Mesendoderm (in vitro differentiated cells): ENCODE measurements around the gene ATP10A.

Source experiments
- DNase-seq: peaks from one replicate; pipeline ENCODE4 v3.0.0; 2013
- H2AK5ac ChIP-seq: 2 replicates; pipeline ENCODE4 v1.6.1; 2013; ENCODE audit warnings: low read length, inconsistent platforms
- H2BK120ac ChIP-seq: 2 replicates; pipeline ENCODE4 v1.6.1; 2013; ENCODE audit warnings: low read depth, mild to moderate bottlenecking, low read length, moderate library complexity, mixed read lengths
- H2BK15ac ChIP-seq: replicated peaks from 2 replicates; pipeline ENCODE4 v1.6.1; 2013; ENCODE audit warnings: low read depth, mild to moderate bottlenecking, moderate library complexity
- H2BK5ac ChIP-seq: 2 replicates; pipeline ENCODE4 v1.6.1; 2013; ENCODE audit warnings: low read length, inconsistent platforms
- H3K18ac ChIP-seq: 2 replicates; pipeline ENCODE4 v1.6.1; 2013; ENCODE audit warnings: mild to moderate bottlenecking, low read length, mixed read lengths
- H3K23ac ChIP-seq: one replicate; pipeline ENCODE4 v1.6.1; 2013; ENCODE audit warnings: low read length
- H3K27ac ChIP-seq: 2 replicates; pipeline ENCODE4 v1.5.1; 2013; ENCODE audit warnings: low read depth, mild to moderate bottlenecking, inconsistent platforms, low read length, moderate library complexity
- H3K27me3 ChIP-seq: 2 replicates; pipeline ENCODE4 v1.6.1; 2013; ENCODE audit warnings: low read length, control low read depth, mild to moderate bottlenecking, inconsistent platforms; ENCODE audit not compliant: insufficient read depth, poor library complexity
- H3K36me3 ChIP-seq: 2 replicates; pipeline ENCODE4 v1.6.1; 2013; ENCODE audit warnings: low read length, inconsistent platforms; ENCODE audit not compliant: control insufficient read depth, insufficient read depth
- H3K4ac ChIP-seq: one replicate; pipeline ENCODE4 v1.6.1; 2013; ENCODE audit warnings: low read depth, mild to moderate bottlenecking, low read length, moderate library complexity
- H3K4me1 ChIP-seq: 2 replicates; pipeline ENCODE4 v1.6.1; 2013; ENCODE audit warnings: low read depth, low read length, inconsistent platforms; ENCODE audit not compliant: control insufficient read depth
- H3K4me2 ChIP-seq: 2 replicates; pipeline ENCODE4 v1.6.1; 2013; ENCODE audit warnings: low read length
- H3K4me3 ChIP-seq: 2 replicates; pipeline ENCODE4 v1.5.1; 2013; ENCODE audit warnings: mild to moderate bottlenecking, low read length
- H3K56ac ChIP-seq: one replicate; pipeline ENCODE4 v1.6.1; 2013; ENCODE audit warnings: low read length
- H3K79me1 ChIP-seq: 2 replicates; pipeline ENCODE4 v1.6.1; 2013; ENCODE audit warnings: low read length, inconsistent platforms
- H3K79me2 ChIP-seq: 2 replicates; pipeline ENCODE4 v1.6.1; 2013; ENCODE audit warnings: mild to moderate bottlenecking, low read length; ENCODE audit not compliant: control insufficient read depth, insufficient read depth
- H3K9ac ChIP-seq: 2 replicates; pipeline ENCODE4 v1.6.1; 2013; ENCODE audit warnings: low read length, inconsistent platforms
- H4K5ac ChIP-seq: one replicate; pipeline ENCODE4 v1.6.1; 2013; ENCODE audit warnings: low read length
- H4K8ac ChIP-seq: one replicate; pipeline ENCODE4 v1.6.1; 2013; ENCODE audit warnings: low read depth, mild to moderate bottlenecking, control low read depth, low read length, moderate library complexity
- WGBS: extraction: QIAGEN DNeasy Blood & Tissue Kit; methylation state at CpG from one replicate; pipeline ENCODE4 v1.1.7; 2013; ENCODE audit warnings: low lambda C conversion rate, missing lambda C conversion rate; ENCODE audit not compliant: insufficient coverage; ENCODE audit errors: extremely low coverage; 5-methylcytosine and 5-hydroxymethylcytosine counted together

The ATP10A gene

GRCh38 chr15:25712961-25713355 is 150.2 kb downstream of the ATP10A start:
- no peak overlapping the region for H3K4me2 ChIP-seq
- no peak for DNase-seq
- H3K79me2 ChIP-seq: no peaks in the 10 kb centered on the region
- no peaks in the 10 kb centered on the region for H3K4me1 ChIP-seq
- no peaks in the 10 kb centered on the region for H3K79me1 ChIP-seq
- H3K27me3 ChIP-seq: no peaks in the 10 kb centered on the region
- no peak overlapping the region for H3K27ac ChIP-seq
- H2BK5ac ChIP-seq: no peak overlapping the region
- no peak overlapping the region for H2AK5ac ChIP-seq
- H2BK15ac ChIP-seq: no peak overlapping the region
- H3K18ac ChIP-seq: no peak overlapping the region
- no peak overlapping the region for H3K23ac ChIP-seq
- no peak overlapping the region for H3K4me3 ChIP-seq
- no peak overlapping the region for H3K56ac ChIP-seq
- H3K36me3 ChIP-seq: no peaks in the 10 kb centered on the region
- H4K5ac ChIP-seq: no peak overlapping the region
- H3K9ac ChIP-seq: no peak overlapping the region
- no peak overlapping the region for H4K8ac ChIP-seq
- no CpG with 5 or more reads among the region's 5 CpGs for WGBS
- H2BK120ac ChIP-seq: no peak overlapping the region
- H3K4ac ChIP-seq: no peak overlapping the region

DNA sequence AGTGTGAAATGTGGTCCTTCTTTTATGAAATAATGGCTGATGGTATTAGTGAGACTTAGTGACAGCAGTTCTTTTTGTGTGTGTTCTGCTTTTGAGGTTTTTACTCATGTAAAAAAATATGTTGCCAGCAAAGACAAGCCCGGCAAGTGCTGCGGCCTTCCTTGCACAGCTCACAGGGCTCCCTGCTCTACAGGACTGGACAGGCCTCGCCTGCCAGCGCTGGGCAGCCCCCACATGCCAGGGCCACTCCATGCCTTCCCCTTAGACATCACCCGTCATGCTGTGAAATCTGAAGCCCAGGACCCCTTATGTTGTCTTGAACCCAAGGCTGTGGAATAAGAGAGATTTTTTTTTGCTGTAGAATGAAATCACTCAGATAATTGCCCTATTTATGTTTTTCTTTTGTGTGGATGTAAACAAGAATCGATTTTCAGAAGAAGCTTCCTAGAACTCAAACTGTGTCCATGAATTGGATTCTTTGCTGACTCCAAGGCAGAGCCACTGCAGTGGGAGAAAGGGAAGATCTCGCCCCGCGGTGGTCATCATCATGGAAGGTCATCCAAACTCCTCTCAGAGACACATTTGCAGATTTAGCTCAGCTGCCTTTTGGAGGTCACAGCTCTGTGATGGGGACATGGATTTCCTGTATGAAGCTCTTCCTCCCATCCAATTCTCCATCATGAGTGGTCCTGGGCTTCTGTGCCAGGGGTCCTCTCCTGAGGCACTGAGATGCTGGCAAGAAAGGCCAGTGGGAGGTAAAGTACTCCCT is 150.8 kb downstream of the ATP10A start:
- no CpG with 5 or more reads among the region's 9 CpGs for WGBS
- Histone ChIP-seq H3K9ac (no peak overlapping the region), H3K56ac (no peak overlapping the region), H2BK5ac (no peak overlapping the region), H4K5ac (no peak overlapping the region), H3K4me1 (no peaks in the 10 kb centered on the region), H2BK15ac (no peak overlapping the region), H3K4me3 (no peak overlapping the region), H3K79me2 (no peaks in the 10 kb centered on the region), H3K36me3 (no peaks in the 10 kb centered on the region), H3K27ac (no peak overlapping the region), H3K4ac (no peak overlapping the region), H4K8ac (no peak overlapping the region), H3K4me2 (no peak overlapping the region), H3K27me3 (no peaks in the 10 kb centered on the region), H2AK5ac (no peak overlapping the region), H3K79me1 (no peaks in the 10 kb centered on the region), H2BK120ac (no peak overlapping the region), H3K18ac (no peak overlapping the region), H3K23ac (no peak overlapping the region)
- DNase-seq: no peak

DNA sequence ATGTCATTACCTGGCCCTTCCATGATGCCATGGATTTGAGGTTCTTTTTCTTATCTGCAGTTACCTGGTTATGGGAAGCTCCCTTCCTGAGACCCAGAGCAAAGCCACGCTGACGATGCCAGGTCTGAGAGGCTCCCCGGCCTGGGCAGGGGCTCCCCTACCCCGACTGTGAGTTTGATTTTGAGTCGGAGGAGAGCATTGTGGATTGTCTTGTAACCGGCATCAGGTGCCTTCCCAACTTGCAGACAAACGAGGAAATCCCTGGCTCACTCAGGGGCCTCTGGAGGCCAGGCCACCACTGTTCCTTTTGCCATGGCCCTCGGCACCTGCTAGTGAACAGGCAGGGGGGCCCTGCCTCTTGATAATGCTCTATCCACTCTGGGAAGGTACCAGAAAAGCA is 151.4 kb downstream of the ATP10A start:
- Histone ChIP-seq H3K18ac (no peak overlapping the region), H2BK15ac (no peak overlapping the region), H3K27ac (no peak overlapping the region), H3K4ac (no peak overlapping the region), H2AK5ac (no peak overlapping the region), H3K79me2 (no peaks in the 10 kb centered on the region), H3K79me1 (no peaks in the 10 kb centered on the region), H3K36me3 (no peaks in the 10 kb centered on the region), H3K27me3 (no peaks in the 10 kb centered on the region), H2BK5ac (no peak overlapping the region), H3K9ac (no peak overlapping the region), H3K4me3 (no peak overlapping the region), H4K5ac (no peak overlapping the region), H4K8ac (no peak overlapping the region), H3K4me2 (no peak overlapping the region), H2BK120ac (no peak overlapping the region), H3K23ac (no peak overlapping the region), H3K4me1 (no peaks in the 10 kb centered on the region), H3K56ac (no peak overlapping the region)
- DNase-seq: no peak
- WGBS: no CpG with 5 or more reads among the region's 8 CpGs

- no peaks in the 10 kb centered on the region for H3K4me1 ChIP-seq
- H3K18ac ChIP-seq: no peak overlapping the region
- no peak for DNase-seq
- no peaks in the 10 kb centered on the region for H3K36me3 ChIP-seq
- H2BK120ac ChIP-seq: no peak overlapping the region
- no peak overlapping the region for H3K9ac ChIP-seq
- H3K4ac ChIP-seq: no peak overlapping the region
- no peak overlapping the region for H3K4me2 ChIP-seq
- H3K4me3 ChIP-seq: no peak overlapping the region
- no peak overlapping the region for H2BK15ac ChIP-seq
- no peak overlapping the region for H4K8ac ChIP-seq
- no peak overlapping the region for H4K5ac ChIP-seq
- H3K56ac ChIP-seq: no peak overlapping the region
- H3K79me2 ChIP-seq: no peaks in the 10 kb centered on the region
- H3K27ac ChIP-seq: no peak overlapping the region
- no CpG with 5 or more reads among the region's 9 CpGs for WGBS
- H2BK5ac ChIP-seq: no peak overlapping the region
- H3K79me1 ChIP-seq: no peaks in the 10 kb centered on the region
- no peak overlapping the region for H2AK5ac ChIP-seq
- H3K27me3 ChIP-seq: no peaks in the 10 kb centered on the region
- no peak overlapping the region for H3K23ac ChIP-seq
These were observed 152.0 kb downstream of the ATP10A start for GRCh38 chr15:25711164-25711563.

GRCh38 chr15:25710184-25710583 is 152.9 kb downstream of the ATP10A start:
- Histone ChIP-seq H3K27ac (no peak overlapping the region), H3K79me1 (no peaks in the 10 kb centered on the region), H3K36me3 (no peaks in the 10 kb centered on the region), H3K23ac (no peak overlapping the region), H3K18ac (no peak overlapping the region), H4K5ac (no peak overlapping the region), H2BK120ac (no peak overlapping the region), H2AK5ac (no peak overlapping the region), H2BK5ac (no peak overlapping the region), H3K4me1 (no peaks in the 10 kb centered on the region), H3K4me2 (no peak overlapping the region), H3K9ac (no peak overlapping the region), H3K27me3 (no peaks in the 10 kb centered on the region), H3K4ac (no peak overlapping the region), H3K79me2 (no peaks in the 10 kb centered on the region), H4K8ac (no peak overlapping the region), H3K56ac (no peak overlapping the region), H3K4me3 (no peak overlapping the region), H2BK15ac (no peak overlapping the region)
- WGBS: no CpG with 5 or more reads among the region's 10 CpGs
- peak; percentile 63 for DNase-seq
